Measurements from ENCODE around the gene LZTS3. TPM values are rescaled to one million over a fixed set of nuclear protein-coding genes. Genes with fewer than 3 reads are reported as not detected.
A peak's percentile ranks its signal among the peaks of the same experiment; 100 is the strongest.

Gene LZTS3
- total and polyA plus RNA-seq, 2 of the 13 experiments (the other 11 are each of a cell fraction or from before 2014, with no cell fraction given): 10.1 to 31.3 TPM

DNA sequence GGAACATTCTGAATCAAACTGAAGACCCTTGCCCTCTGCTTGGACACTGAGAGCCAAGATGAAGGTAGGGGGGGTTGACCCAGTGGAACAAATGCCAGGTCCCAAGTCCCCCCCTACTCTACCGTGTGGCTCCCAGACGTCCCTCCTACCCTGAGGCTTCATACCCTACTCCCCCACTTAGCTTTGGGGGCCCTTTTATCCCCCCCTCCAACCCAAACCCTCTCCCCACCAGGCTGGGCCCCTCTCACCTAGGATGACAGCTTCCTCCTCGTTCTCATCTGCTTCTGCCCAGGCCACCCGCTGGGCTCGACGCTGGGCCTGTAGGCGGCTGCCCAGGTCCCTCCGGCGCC is 29.6 kb upstream of the LZTS3 start (continued):
- TF ChIP-seq ZNF318 (CRISPR knock-in tag; IDR thresholded peaks at IDR 0.05) (no peak), TCF7L2 (IDR thresholded peaks at IDR 0.05; ENCODE audit: low read depth, low read length) (no peak), NR2F2 (IDR thresholded peaks at IDR 0.05; ENCODE audit: borderline replicate concordance, low read depth) (no peak), HOXA9 (CRISPR knock-in tag; IDR thresholded peaks at IDR 0.05; ENCODE audit: borderline replicate concordance) (no peak), ZNF225 (CRISPR knock-in tag; IDR thresholded peaks at IDR 0.05) (no peak), TGIF2 (CRISPR knock-in tag; IDR thresholded peaks at IDR 0.05) (no peak), ZNF451 (CRISPR knock-in tag; IDR thresholded peaks at IDR 0.05) (no peak), HIVEP1 (CRISPR knock-in tag; IDR thresholded peaks at IDR 0.05) (no peak), AKAP8 (CRISPR knock-in tag; IDR thresholded peaks at IDR 0.05) (peak; percentile 57; the same call in 1 of the 2 replicates), KLF12 (CRISPR knock-in tag; IDR thresholded peaks at IDR 0.05; ENCODE audit: borderline replicate concordance) (0 out of 2 replicates have a peak, but pooled peaks have one; percentile 39), ZNF17 (CRISPR knock-in tag; IDR thresholded peaks at IDR 0.05) (no peak), FOXJ3 (CRISPR knock-in tag; IDR thresholded peaks at IDR 0.05; ENCODE audit: borderline replicate concordance) (peak; percentile 12; the same call in 1 of the 2 replicates), CERS6 (CRISPR knock-in tag; IDR thresholded peaks at IDR 0.05) (0 out of 2 replicates have a peak, but pooled peaks have one; percentile 71)
- TF ChIP-seq, protein P1, sequence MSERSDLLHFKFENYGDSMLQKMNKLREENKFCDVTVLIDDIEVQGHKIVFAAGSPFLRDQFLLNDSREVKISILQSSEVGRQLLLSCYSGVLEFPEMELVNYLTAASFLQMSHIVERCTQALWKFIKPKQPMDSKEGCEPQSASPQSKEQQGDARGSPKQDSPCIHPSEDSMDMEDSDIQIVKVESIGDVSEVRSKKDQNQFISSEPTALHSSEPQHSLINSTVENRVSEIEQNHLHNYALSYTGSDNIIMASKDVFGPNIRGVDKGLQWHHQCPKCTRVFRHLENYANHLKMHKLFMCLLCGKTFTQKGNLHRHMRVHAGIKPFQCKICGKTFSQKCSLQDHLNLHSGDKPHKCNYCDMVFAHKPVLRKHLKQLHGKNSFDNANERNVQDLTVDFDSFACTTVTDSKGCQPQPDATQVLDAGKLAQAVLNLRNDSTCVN (CRISPR knock-in tag; IDR thresholded peaks at IDR 0.05; ENCODE audit: borderline replicate concordance): 0 out of 2 replicates have a peak, but pooled peaks have one; percentile 4
- TF ChIP-seq, protein P2, sequence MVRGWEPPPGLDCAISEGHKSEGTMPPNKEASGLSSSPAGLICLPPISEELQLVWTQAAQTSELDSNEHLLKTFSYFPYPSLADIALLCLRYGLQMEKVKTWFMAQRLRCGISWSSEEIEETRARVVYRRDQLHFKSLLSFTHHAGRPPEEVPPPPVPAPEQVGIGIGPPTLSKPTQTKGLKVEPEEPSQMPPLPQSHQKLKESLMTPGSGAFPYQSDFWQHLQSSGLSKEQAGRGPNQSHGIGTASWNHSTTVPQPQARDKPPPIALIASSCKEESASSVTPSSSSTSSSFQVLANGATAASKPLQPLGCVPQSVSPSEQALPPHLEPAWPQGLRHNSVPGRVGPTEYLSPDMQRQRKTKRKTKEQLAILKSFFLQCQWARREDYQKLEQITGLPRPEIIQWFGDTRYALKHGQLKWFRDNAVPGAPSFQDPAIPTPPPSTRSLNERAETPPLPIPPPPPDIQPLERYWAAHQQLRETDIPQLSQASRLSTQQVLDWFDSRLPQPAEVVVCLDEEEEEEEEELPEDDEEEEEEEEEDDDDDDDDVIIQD (CRISPR knock-in tag; IDR thresholded peaks at IDR 0.05; ENCODE audit: low read depth): no peak
- TF ChIP-seq, protein P3, sequence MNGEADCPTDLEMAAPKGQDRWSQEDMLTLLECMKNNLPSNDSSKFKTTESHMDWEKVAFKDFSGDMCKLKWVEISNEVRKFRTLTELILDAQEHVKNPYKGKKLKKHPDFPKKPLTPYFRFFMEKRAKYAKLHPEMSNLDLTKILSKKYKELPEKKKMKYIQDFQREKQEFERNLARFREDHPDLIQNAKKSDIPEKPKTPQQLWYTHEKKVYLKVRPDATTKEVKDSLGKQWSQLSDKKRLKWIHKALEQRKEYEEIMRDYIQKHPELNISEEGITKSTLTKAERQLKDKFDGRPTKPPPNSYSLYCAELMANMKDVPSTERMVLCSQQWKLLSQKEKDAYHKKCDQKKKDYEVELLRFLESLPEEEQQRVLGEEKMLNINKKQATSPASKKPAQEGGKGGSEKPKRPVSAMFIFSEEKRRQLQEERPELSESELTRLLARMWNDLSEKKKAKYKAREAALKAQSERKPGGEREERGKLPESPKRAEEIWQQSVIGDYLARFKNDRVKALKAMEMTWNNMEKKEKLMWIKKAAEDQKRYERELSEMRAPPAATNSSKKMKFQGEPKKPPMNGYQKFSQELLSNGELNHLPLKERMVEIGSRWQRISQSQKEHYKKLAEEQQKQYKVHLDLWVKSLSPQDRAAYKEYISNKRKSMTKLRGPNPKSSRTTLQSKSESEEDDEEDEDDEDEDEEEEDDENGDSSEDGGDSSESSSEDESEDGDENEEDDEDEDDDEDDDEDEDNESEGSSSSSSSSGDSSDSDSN (CRISPR knock-in tag; IDR thresholded peaks at IDR 0.05): no peak
